Esophagus squamous epithelium (tissue), 5 donors: Measurements from ENCODE around the gene DDX24. TPM values are rescaled to one million over a fixed set of nuclear protein-coding genes. Genes with fewer than 3 reads are reported as not detected.

ENCODE experiments used
- DNase-seq: peaks from one replicate; lab custom pipeline; 2025; lab: John Stamatoyannopoulos, UW
- H3K27ac ChIP-seq, 4 donors: fragments of 200-600 bp; sonication (generic); one replicate each; pipeline ENCODE4 v1.5.1; 2016 to 2019; ENCODE audit warnings: mild to moderate bottlenecking in 1 of 4
- H3K27me3 ChIP-seq, 4 donors: fragments of 200-600 bp; sonication (generic); 1 replicate in 3 of 4; 2 replicates in 1 of 4; pipeline versions ENCODE4 v1.5.1 to v1.6.0; 2017 to 2021; ENCODE audit warnings: antibody characterized with exemption in 1 of 4
- H3K36me3 ChIP-seq, 3 donors: fragments of 200-600 bp; sonication (generic); one replicate each; pipeline ENCODE4 v1.5.1; 2016 to 2019
- H3K4me1 ChIP-seq, 3 donors: fragments of 200-600 bp; sonication (generic); one replicate each; pipeline ENCODE4 v1.5.1; 2017 to 2019
- H3K4me3 ChIP-seq, 4 donors: fragments of 200-600 bp; sonication (generic); 1 replicate in 3 of 4; 2 replicates in 1 of 4; pipeline ENCODE4 v1.5.1; 2016 to 2019; ENCODE audit warnings: mild to moderate bottlenecking in 2 of 4, moderate library complexity in 1 of 4
- H3K9me3 ChIP-seq, 3 donors: fragments of 200-600 bp; sonication (generic); one replicate each; pipeline ENCODE4 v1.5.1; 2016 to 2019
- CTCF ChIP-seq, 6 experiments: fragments of 450-650 bp in 4 of 6; fragments of 200-600 bp in 2 of 6; sonication (generic) in 2 of 6; IDR thresholded peaks; one replicate each; pipeline ENCODE4 v1.5.1; 2016 to 2019; ENCODE audit warnings: antibody characterized with exemption in 6 of 6, mild to moderate bottlenecking in 4 of 6, moderate library complexity in 4 of 6
- POLR2A ChIP-seq, 4 donors: fragments of 450-650 bp; IDR thresholded peaks; one replicate each; pipeline ENCODE4 v1.6.1; 2017; ENCODE audit warnings: antibody characterized with exemption in 4 of 4, mild to moderate bottlenecking in 4 of 4, moderate library complexity in 3 of 4
- WGBS, 2 donors: methylation state at CpG; one replicate each; pipeline ENCODE4 v1.1.5; 2018; 5-methylcytosine and 5-hydroxymethylcytosine counted together
- intact Hi-C: fragments of 100-400 bp; cut with DNase I; formaldehyde crosslinking; loops from one replicate; pipeline ENCODE4 v1.15.0; 2022
- total RNA-seq, 4 donors: library from RNA; depleted of rRNA; stranded (reverse); fragments of >200 nt; gene quantifications; one replicate each; pipeline ENCODE4 v1.1.0, GENCODE V29; 2016
- donor health status: DM: yes; HTN: yes; CAD: no.

Gene DDX24
- total RNA-seq, 4 donors from 2014 or later, result 63.9 to 114 (median 71.9) TPM

GRCh38 chr14:94062344-94062940, 18.6 kb downstream of the DDX24 start:
- Histone ChIP-seq H3K27ac (no peak overlapping the region), H3K36me3 (peaks cover 26 to 54% (median 35%) of the 10 kb centered on the region in 3 donors), H3K4me1 (peaks cover 15 to 59% (median 31%) of the 10 kb centered on the region in 3 donors), H3K9me3 (no peaks in the 10 kb centered on the region), H3K4me3 (no peak overlapping the region), H3K27me3 (no peaks in the 10 kb centered on the region)
- WGBS, 2 donors, result 67 to 71% methylated on average over 5 to 8 of the region's 9 CpGs
- intact Hi-C loops, result no loop called here
- no peak for TF ChIP-seq CTCF (IDR thresholded peaks at IDR 0.05)
- TF ChIP-seq POLR2A (IDR thresholded peaks at IDR 0.05), result no peak
- DNase-seq, result no peak

GRCh38 chr14:94059998-94060397, 21.0 kb downstream of the DDX24 start:
- H3K4me1 ChIP-seq, result peaks cover 5 to 34% (median 12%) of the 10 kb centered on the region in 3 donors
- H3K27me3 ChIP-seq, result no peaks in the 10 kb centered on the region
- peaks cover 26 to 79% (median 35%) of the 10 kb centered on the region in 3 donors for H3K36me3 ChIP-seq
- intact Hi-C loops, result no loop called here
- no peak overlapping the region for H3K27ac ChIP-seq
- no peak for DNase-seq
- no peaks in the 10 kb centered on the region for H3K9me3 ChIP-seq
- H3K4me3 ChIP-seq, result no peak overlapping the region
- 75% methylated on average over 5 of the region's 5 CpGs; no CpG with 5 or more reads in 1 of the 2 donors for WGBS, 2 donors
- no peak for TF ChIP-seq CTCF (IDR thresholded peaks at IDR 0.05)

GRCh38 chr14:94058674-94059138, 22.3 kb downstream of the DDX24 start:
- intact Hi-C loops, result no loop called here
- H3K27me3 ChIP-seq, result no peaks in the 10 kb centered on the region
- H3K4me3 ChIP-seq, result no peak overlapping the region
- peaks cover 0 to 24% (median 8%) of the 10 kb centered on the region in 3 donors for H3K4me1 ChIP-seq
- TF ChIP-seq CTCF (IDR thresholded peaks at IDR 0.05) (no peak), POLR2A (IDR thresholded peaks at IDR 0.05) (no peak)
- H3K9me3 ChIP-seq, result no peaks in the 10 kb centered on the region
- H3K27ac ChIP-seq, result no peak overlapping the region
- H3K36me3 ChIP-seq, result peaks cover 26 to 92% (median 47%) of the 10 kb centered on the region in 3 donors
- WGBS, 2 donors, result 79 to 81% methylated on average over 5 of the region's 5 CpGs
- no peak for DNase-seq

GRCh38 chr14:94058128-94058673, 22.8 kb downstream of the DDX24 start:
- H3K4me3 ChIP-seq, result no peak overlapping the region
- no peak for DNase-seq
- H3K27me3 ChIP-seq, result no peaks in the 10 kb centered on the region
- peaks cover 26 to 97% (median 47%) of the 10 kb centered on the region in 3 donors for H3K36me3 ChIP-seq
- WGBS, 2 donors, result 77 to 79% methylated on average over 1 of the region's 1 CpG
- H3K9me3 ChIP-seq, result no peaks in the 10 kb centered on the region
- intact Hi-C loops, result no loop called here
- TF ChIP-seq POLR2A (IDR thresholded peaks at IDR 0.05), result no peak
- H3K27ac ChIP-seq, result no peak overlapping the region
- H3K4me1 ChIP-seq, result peaks cover 0 to 19% (median 8%) of the 10 kb centered on the region in 3 donors

GRCh38 chr14:94056579-94057308, 24.3 kb downstream of the DDX24 start:
- TF ChIP-seq POLR2A (IDR thresholded peaks at IDR 0.05) (no peak), CTCF (IDR thresholded peaks at IDR 0.05) (no peak)
- H3K36me3 ChIP-seq, result peaks cover 24 to 100% (median 45%) of the 10 kb centered on the region in 3 donors
- intact Hi-C loops, result no loop called here
- peaks cover 0 to 9% (median 0%) of the 10 kb centered on the region in 3 donors for H3K4me1 ChIP-seq
- WGBS, 2 donors, result 78 to 85% methylated on average over 6 of the region's 6 CpGs
- H3K9me3 ChIP-seq, result no peaks in the 10 kb centered on the region
- no peak for DNase-seq
- no peaks in the 10 kb centered on the region for H3K27me3 ChIP-seq
- H3K27ac ChIP-seq, result no peak overlapping the region
- H3K4me3 ChIP-seq, result no peak overlapping the region
